Measurements from ENCODE around the gene TBPL1. TPM values are rescaled to one million over a fixed set of nuclear protein-coding genes. Genes with fewer than 3 reads are reported as not detected.

Gene TBPL1
- total RNA-seq, 4 donors from 2014 or later = 4.8 to 14.9 (median 6.6) TPM

DNA sequence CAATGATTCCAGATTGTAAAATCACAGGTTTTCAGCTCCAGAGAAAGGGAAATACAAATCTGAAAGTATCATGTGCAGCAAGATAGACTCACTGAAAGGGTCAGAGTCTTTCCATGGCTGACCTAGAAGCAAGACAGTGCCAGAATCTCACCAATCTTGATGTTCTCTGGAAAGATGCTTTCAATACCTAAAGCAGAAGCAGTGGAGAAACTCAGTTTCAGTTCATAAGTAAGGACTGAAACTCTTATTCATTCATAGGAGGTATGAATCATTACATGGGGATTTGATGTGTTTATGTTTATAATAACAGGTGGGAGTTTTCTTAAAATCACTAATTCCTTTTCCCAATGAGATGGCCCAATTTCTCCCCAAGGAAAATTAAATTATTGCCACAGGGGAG is 56.9 kb downstream of the TBPL1 start:
- H3K27ac ChIP-seq = no peak overlapping the region
- no peaks in the 10 kb centered on the region for H3K36me3 ChIP-seq
- H3K4me1 ChIP-seq = peaks cover 0 to 4% (median 0%) of the 10 kb centered on the region in 4 donors
- no peak for DNase-seq (ENCODE audit: low spot score in 2 of 2)
- no peaks in the 10 kb centered on the region for H3K9me3 ChIP-seq
- TF ChIP-seq EP300 (IDR thresholded peaks at IDR 0.05) = no peak
- TF ChIP-seq, protein P1, sequence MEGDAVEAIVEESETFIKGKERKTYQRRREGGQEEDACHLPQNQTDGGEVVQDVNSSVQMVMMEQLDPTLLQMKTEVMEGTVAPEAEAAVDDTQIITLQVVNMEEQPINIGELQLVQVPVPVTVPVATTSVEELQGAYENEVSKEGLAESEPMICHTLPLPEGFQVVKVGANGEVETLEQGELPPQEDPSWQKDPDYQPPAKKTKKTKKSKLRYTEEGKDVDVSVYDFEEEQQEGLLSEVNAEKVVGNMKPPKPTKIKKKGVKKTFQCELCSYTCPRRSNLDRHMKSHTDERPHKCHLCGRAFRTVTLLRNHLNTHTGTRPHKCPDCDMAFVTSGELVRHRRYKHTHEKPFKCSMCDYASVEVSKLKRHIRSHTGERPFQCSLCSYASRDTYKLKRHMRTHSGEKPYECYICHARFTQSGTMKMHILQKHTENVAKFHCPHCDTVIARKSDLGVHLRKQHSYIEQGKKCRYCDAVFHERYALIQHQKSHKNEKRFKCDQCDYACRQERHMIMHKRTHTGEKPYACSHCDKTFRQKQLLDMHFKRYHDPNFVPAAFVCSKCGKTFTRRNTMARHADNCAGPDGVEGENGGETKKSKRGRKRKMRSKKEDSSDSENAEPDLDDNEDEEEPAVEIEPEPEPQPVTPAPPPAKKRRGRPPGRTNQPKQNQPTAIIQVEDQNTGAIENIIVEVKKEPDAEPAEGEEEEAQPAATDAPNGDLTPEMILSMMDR (IDR thresholded peaks at IDR 0.05) = no peak
- no peak for TF ChIP-seq POLR2A (IDR thresholded peaks at IDR 0.05)
- H3K27me3 ChIP-seq = no peaks in the 10 kb centered on the region
- no peak overlapping the region for H3K4me3 ChIP-seq

DNA sequence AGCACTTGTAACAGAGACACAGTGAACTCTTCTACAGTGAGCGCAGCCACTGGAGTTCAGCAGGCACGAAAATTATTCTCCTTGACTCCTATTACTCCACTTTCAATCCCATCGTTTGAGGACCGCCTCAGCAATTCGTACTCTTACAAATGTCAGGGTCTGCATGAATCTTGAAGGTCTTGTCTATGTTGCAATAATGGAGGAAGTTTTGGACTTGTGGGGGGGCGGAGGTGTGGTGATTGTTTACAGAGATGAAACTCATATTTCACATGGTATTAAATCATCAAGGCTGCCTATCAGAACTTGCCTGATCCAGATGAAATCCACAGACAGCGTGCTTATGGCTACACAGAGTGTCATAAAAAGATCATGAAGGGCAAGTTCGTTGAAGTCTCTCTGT is 57.4 kb downstream of the TBPL1 start:
- Histone ChIP-seq H3K9me3 (no peaks in the 10 kb centered on the region), H3K36me3 (no peaks in the 10 kb centered on the region), H3K27me3 (no peaks in the 10 kb centered on the region), H3K27ac (no peak overlapping the region), H3K4me1 (no peaks in the 10 kb centered on the region), H3K4me3 (no peak overlapping the region)
- 94% methylated on average over 8 of the region's 8 CpGs for WGBS, 2 donors
- TF ChIP-seq, protein P1 (IDR thresholded peaks at IDR 0.05) = no peak
- no peak for TF ChIP-seq EP300 (IDR thresholded peaks at IDR 0.05)
- TF ChIP-seq POLR2A (IDR thresholded peaks at IDR 0.05) = no peak
- no peak for DNase-seq (ENCODE audit: low spot score in 2 of 2)

DNA sequence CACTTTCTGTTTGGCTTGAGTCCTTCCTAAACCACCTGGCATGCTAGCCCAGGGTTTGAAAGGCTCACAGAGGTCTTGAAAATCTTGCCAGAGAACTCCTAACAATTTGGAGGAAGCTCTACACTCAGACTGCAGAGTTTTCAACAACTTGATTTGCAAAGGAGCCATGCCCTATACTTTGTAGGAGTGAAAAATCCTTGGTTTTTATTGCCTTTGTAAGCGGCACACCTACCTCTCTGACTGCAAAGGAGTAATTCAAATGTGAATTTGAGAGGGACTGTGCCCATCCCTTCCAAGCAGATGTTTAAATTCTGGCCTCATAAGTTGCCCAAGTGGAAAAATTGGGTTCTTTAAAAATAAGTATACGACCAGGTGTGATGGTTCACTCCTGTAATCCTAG is 58.0 kb downstream of the TBPL1 start:
- 78 to 83% methylated on average over 2 of the region's 2 CpGs for WGBS, 2 donors
- no peaks in the 10 kb centered on the region for H3K36me3 ChIP-seq
- no peaks in the 10 kb centered on the region for H3K27me3 ChIP-seq
- DNase-seq (ENCODE audit: low spot score in 2 of 2) = no peak
- H3K27ac ChIP-seq = no peak overlapping the region
- H3K9me3 ChIP-seq = no peaks in the 10 kb centered on the region
- TF ChIP-seq, protein P1 (IDR thresholded peaks at IDR 0.05) = no peak
- no peak for TF ChIP-seq POLR2A (IDR thresholded peaks at IDR 0.05)
- no peak for TF ChIP-seq EP300 (IDR thresholded peaks at IDR 0.05)
- no peaks in the 10 kb centered on the region for H3K4me1 ChIP-seq
- H3K4me3 ChIP-seq = no peak overlapping the region

DNA sequence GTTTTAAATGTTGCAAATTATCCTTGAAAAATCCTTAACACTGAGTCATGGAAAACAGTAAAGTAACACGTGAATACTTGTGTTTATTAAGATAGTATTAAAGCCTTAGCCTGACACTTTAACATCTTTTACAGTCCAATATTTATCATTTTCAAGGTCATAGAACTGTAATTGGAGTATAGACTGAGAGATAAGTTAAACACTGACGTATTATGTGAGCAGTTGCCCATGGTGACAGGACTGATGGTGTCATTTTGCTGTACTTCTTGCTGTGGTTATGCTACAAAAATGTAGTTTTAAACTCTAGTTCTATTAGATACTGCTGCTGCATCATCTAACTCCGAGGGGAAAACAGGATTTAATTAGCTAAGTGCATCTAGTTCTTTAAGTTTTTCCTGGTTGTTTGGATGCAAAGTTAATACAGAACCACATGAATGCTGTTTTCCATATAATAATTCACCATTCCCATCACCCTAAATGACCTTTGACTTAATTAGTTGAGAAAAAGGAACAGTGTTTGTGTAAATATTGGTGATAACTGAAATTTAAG is 61.6 kb downstream of the TBPL1 start:
- no peak overlapping the region for H3K4me3 ChIP-seq
- no peaks in the 10 kb centered on the region for H3K4me1 ChIP-seq
- no peaks in the 10 kb centered on the region for H3K36me3 ChIP-seq
- no peaks in the 10 kb centered on the region for H3K9me3 ChIP-seq
- no peak overlapping the region for H3K27ac ChIP-seq
- 68 to 74% methylated on average over 3 of the region's 3 CpGs for WGBS, 2 donors
- no peak for DNase-seq (ENCODE audit: low spot score in 2 of 2)
- TF ChIP-seq EP300 (IDR thresholded peaks at IDR 0.05) (no peak), POLR2A (IDR thresholded peaks at IDR 0.05) (no peak)
- TF ChIP-seq, protein P1 (IDR thresholded peaks at IDR 0.05) = no peak
- no peaks in the 10 kb centered on the region for H3K27me3 ChIP-seq

DNA sequence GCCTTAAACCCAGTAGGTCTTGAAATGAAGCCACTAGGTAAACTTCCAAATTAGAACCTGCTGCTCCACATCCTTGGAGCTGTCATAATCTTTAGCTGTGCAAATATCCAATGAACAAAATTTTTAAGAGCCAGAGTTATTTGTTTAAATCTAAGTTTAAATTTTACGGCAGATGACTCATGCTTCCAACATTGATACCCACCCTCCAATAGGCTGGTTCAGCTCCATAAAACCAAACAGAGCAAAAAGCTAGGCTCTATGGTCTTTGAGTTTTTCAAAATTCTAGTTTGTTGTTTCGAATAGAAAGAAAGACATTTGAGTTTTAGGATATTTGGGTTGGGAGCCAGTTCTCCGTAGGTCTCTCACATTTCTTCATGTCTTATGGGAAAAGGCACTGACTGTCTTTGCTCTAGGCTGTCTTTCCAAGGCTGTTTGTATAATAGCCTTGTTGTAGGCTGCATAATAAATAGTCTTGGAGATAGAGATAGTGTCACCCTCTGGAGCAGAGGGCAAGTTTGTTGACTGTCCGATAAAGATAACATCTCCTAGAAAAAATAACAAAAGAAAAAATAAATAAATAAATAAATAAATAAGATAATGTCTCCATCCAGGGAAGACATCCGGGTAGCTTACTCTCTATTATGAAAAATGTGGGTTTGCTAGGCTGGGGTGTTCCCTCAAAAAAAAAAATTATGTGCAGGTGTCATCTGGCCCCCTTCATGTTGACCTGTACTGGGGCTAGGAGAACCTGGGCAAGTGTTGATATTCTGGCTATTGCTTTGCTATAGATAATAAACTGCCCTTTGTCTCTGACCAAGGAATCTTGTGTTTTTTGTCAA is 62.9 kb downstream of the TBPL1 start:
- Histone ChIP-seq H3K27me3 (no peaks in the 10 kb centered on the region), H3K4me1 (no peaks in the 10 kb centered on the region), H3K27ac (no peak overlapping the region), H3K4me3 (no peak overlapping the region), H3K9me3 (no peaks in the 10 kb centered on the region), H3K36me3 (no peaks in the 10 kb centered on the region)
- 83 to 88% methylated on average over 5 of the region's 5 CpGs for WGBS, 2 donors
- TF ChIP-seq, protein P1 (IDR thresholded peaks at IDR 0.05) = no peak
- no peak for TF ChIP-seq POLR2A (IDR thresholded peaks at IDR 0.05)
- TF ChIP-seq EP300 (IDR thresholded peaks at IDR 0.05) = no peak
- DNase-seq (ENCODE audit: low spot score in 2 of 2) = no peak

All from tibial nerve (tissue), 4 donors.